Non-pigmented ciliary epithelial cell (primary cell): ENCODE data around the gene NRP1.
A peak's percentile ranks its signal among the peaks of the same experiment; 100 is the strongest.
"Not testable (repeated sequence)": the region's sequence is repeated elsewhere in the genome, so short reads cannot be mapped to it uniquely, and the experiment has no call there.

ENCODE experiments used
- DNase-seq: peaks from one replicate; pipeline ENCODE4 v3.0.0-alpha.2; 2010; ENCODE audit warnings: low read depth

Gene NRP1

DNA sequence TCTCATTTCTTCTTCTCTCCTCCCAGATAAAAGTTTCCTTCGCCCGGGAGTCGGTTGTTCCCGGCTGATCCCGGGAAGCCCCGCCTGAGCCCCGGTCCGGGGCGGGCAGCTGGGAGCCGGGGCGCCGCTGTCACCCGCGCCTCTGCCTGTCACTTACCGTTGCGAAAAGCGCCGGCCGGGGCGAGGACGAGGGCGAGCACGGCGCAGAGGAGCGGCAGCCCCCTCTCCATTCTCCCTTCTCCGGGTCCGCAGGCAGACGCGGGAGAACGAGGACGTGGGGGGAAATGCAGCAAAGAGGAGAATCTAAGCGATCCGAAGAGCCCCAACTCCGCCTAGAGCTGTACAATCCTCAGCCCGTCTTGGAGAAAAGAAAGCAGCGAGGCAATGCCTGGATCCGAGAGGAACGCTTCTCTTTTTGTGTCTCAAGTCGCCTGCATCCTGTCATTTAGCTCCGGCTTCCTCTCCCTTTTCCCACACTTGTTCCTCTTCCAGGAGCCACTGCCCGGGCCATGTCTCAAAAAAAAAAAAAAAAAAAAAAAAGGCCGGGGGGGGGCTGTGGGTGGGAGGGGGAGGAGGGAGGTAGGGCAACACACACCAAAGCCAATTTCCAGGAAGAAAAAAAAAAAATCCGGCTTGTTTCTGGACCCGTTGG, at the start of gene NRP1:
NRP1 (minus strand) TSS at position 515 of the 652 bp plus-strand sequence; CDS start at position 230, 285 bp downstream.
- DNase-seq, result no peak

- DNase-seq, result not testable (repeated sequence)
These were observed 49.7 kb upstream of the NRP1 start for GRCh38 chr10:33384201-33384600.

DNA sequence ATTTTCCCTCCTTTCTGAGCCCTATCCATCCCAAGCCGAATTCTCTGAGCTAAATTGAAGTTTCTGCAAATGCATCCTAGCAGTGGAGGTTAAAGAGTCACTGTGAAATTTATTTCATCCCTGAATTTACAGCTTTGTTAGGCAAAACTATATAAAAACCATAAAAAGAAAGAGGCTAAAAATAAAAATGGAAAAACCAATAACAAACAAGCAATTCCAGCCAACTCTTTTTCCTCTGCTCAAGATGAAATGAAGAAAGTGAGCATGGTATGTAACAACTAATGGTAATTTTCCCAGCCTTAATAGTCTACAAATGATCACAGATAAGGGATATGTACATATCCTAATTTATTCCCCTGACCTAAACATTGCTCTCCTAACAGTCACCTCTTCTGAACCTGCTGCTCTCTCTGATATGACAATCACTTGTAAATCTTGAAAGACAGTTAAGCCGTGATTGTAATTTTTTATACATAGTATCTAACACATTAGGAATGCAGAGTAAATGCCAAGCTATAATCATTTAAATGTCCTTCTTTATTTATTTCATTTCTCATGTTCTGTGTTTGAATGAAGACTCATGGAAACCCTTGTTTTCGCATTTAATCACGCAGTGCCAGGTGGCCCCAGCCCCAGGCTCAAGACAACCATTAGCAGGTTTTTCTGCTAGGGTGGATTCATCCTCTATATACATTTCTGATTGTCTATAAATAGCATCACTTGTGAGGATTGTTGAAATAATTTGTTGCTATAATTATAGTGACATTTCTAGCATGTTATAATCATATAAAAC, 48.6 kb upstream of the NRP1 start:
- DNase-seq, result no peak

DNA sequence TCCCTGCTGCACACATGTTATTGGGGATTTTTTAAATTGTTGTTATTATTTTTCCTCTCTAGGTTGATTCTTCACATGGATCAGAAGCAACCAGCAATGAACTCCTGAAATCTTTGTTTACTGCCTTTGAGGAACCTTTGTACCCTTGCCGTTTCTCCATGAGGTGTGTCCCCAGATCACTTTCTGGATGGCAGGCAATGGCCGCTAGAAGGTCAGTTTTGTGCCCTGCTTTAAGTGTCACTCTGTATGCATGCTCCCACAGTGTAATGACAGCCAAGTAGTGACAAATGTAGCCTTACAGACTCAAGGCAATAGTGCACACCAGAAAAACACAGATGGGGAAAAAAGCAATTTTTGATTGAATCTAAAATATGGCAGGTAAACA, 47.7 kb upstream of the NRP1 start:
- no peak for DNase-seq

DNA sequence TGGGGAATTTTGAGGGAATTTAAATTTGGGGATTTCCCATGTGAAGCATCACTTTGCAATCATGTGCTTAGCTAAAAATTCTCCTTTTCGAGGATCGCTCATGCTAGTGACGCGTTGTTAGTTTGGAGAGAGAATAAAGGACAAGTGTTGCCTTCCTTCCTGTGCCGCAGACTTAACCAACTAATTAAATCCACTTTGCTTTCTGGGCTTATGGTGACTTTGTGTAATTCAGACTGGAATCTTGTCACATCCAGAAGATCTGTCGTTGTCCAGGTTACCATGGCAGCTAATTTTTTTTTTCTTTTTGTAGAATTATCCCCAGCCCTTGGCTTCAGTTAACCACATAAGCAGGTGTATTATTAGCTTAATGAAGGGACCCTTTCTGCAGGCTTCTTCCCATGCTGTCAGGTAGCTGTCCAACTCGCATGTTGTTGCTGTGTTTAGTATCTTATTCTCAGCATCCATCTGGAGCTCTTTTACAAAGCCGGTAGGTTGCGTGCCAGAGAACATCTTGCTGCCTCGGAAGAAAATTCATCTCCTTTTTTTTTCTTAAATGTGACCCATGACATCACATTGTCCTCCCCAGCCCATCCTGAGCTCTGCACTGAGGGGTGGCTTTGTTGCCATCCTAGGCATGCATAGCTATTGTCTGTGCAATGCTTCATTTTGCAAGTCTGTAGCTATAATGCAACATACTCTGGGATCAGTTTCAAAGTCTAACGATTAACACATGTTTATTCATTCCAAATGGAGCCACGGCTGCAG, 47.2 kb upstream of the NRP1 start:
- no peak for DNase-seq

DNA sequence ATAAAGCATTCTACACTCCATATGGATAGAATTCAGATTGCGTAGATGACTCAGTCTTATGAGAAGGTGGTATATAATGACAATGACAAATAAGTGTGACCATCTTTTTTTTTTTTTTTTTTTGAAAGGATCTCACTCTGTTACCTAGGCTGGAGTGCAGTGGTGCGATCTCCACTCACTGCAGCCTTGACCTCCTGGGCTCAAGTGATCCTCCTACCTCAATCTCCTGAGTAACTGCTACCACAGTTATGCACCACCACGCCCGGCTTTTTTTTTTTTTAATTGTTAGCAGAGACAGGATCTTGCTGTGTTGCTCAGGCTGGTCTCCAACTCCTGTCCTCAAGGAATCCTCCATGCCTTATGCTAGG, 43.2 kb upstream of the NRP1 start:
- DNase-seq, result no peak

- peak; percentile 66 for DNase-seq
These were observed 42.6 kb upstream of the NRP1 start for GRCh38 chr10:33376976-33377657.

- no peak for DNase-seq
These were observed 42.0 kb upstream of the NRP1 start for GRCh38 chr10:33376476-33376875.

DNA sequence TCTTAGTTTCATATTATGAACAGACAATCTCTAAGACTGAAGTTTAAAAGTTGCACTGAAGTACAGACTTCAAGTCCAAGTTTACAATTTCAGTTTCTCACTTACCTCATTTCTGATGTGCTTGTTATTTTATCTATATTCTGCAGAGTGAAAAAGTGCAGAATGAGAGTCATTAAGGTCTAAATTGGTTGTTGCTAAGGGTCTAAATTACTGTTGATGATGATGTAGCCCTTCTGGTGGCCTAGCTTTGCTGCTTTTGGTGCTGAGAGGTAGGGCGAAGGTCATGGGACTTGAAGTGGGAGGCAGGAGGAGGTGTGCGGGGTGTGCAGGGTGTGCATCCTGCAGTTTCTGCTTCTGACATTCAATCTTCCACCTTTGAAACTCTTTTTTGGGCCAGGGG, 38.8 kb upstream of the NRP1 start:
- DNase-seq, result no peak

- DNase-seq, result no peak
These were observed 36.8 kb upstream of the NRP1 start for GRCh38 chr10:33371234-33371633.

DNA sequence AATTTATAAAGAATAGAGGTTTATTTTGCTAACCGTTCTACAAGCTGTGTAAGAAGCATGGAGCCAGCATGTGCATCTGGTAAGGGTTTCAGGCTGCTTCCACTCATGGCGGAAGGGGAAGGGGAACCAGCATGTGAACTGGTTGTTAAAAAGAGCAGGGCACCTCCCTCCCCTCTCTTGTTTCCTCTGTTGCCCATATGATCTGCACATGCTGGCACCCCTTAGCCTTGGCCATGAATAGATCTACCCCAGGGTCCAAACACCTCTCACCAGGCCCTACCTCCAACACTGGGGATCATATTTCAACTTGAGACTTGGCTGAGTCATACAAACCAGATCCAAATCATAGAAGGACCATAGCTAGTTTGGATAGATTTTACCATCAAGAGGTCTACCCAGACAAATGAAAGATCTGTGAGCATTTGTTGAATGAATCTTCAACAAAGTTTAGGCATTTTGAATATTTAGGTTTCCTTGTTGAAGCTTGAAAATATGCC, 36.0 kb upstream of the NRP1 start:
- DNase-seq, result no peak

DNA sequence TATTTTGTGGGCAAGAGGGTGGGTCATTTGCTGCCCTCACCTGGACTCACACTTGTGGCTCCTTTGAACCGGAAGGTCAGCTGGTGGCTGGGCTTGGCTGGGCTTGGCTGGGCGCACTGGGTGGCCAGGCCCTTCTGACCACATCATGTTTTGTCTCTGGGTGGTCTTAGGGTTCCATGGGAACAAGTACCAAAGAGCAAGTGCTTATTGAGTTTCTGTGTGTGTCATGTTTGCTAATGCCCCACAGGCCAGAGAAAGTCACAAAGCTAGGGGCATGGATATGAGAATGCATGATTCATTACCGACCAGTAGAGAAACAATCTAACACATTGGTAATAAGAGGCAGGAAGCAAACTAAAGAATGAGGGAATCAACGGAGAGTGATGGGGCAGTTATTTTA, 33.6 kb upstream of the NRP1 start:
- DNase-seq, result no peak

GRCh38 chr10:33365871-33366411, 31.5 kb upstream of the NRP1 start:
- peak; percentile 95 for DNase-seq

DNA sequence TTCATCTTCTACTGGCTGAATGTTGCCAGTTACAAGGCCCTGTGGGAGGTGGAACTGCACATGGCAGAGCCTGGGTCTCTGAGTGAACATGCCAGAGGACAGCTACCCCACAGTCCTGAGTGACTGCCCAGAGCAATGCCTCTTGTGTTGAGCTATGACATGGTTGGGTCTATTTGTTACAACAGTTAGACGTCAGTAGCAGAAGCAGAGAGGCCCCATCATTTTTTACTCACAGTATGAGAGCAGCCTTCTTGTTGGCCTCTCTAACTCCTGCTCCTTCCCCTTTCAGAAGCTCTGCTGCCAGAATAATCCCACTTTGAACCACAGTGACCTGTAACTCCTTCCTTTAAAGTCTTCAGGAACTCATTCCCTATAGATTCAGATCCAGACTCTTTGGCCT, 30.8 kb upstream of the NRP1 start:
- no peak for DNase-seq

DNA sequence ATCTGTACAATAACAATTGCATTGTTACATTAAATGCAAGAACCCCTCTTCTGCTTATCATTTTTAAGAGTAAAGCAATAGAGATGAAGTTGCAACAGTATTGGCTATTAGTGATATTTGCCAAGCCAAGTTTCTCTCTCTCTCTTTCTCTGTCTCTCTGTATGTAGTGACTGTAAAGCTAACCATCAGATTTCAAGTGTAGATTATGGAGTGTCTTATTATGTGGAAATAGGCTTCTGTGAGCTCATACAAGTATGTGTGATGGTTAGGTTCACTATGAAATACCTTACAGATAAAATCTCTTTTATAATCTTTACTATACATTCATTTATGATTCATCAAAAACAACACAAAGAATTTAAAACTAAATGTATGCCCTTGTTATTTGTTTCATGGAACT, 28.6 kb upstream of the NRP1 start:
- DNase-seq, result no peak

DNA sequence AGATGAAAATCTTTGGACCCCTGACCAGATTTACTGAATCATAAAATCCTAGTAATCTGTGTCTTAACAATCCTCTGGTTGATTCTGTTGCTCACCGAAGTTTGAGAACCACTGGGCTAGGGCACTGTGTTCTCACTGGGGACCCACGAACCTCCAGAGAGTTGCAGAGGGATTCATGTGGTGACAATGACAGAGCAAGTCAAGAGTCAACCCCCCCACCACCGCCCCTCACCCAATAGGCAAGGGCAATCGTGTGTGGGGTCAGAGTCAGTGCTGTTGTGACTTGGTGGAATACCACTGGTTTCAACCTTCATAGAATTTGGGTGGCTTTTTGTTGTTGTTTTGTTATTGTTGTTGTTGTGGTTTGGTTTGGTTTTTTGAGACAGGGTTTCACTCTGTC, 23.5 kb upstream of the NRP1 start:
- no peak for DNase-seq

DNA sequence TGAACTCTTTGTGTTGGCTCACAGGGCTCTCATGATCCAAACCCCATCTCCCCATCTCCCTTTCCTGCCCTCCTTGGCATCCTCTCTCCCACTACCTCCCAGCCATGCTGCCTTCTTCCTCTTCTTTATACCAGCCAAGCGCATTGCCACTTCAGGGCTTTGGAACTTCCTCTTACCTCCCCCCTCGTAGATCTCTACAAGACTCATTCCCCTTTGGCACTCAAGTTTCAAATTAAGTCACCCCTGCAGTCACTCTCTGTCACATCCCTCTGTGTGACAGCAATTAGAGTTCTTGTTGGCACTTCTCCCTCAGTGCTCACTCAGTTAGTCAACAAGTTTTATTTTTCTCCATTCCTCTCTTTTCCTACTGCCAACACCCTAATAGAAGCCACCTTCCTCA, 20.8 kb upstream of the NRP1 start:
- no peak for DNase-seq

- DNase-seq, result no peak
These were observed 19.4 kb upstream of the NRP1 start for GRCh38 chr10:33353853-33354252.

DNA sequence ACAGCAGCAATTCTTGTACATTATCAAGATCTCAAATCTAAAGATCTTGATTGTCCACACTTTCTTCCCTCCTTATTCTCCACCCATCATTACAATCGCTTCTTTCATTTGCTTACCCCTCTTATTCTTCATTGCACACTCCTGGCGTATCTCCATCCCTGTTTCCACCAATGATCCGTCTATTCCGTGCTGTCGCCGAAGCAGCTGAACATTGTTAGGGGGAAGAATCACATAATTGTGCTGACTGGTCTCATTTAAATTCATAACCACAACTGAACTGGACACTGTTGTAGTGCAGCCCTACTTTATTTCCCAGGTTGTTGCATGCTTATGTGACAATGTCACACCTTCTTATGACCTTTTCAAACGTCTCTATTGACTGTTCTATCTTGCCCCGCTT, 18.9 kb upstream of the NRP1 start:
- DNase-seq, result no peak

DNA sequence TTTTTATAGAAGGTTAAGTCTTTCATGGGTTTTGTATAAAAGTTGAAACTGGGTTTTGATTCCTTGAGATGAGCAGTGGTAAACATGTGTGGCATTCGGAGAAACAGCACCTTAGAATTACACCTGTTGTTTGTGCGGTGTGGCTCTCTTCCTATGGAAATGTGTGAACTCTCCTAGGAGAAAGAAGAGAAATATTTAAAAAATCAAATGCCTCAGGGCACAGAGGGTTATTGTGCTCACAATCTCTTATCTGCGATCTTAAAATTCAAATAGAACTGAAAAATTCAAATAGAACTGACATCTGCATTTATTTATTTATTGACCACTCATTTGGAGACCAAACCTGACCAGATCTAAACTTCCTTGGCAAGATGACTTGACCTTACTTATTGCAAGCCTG, 18.1 kb upstream of the NRP1 start:
- DNase-seq, result no peak

- DNase-seq, result no peak
These were observed 17.7 kb upstream of the NRP1 start for GRCh38 chr10:33352175-33352574.

GRCh38 chr10:33350041-33350440, 15.6 kb upstream of the NRP1 start:
- DNase-seq, result no peak
